Activated T-cell treated with anti-CD3 and anti-CD28 coated beads, Interleukin-2, amount 50 U/mL, for 72 hours (primary cell): ENCODE results near the gene SMYD3. TPM values are rescaled to one million over a fixed set of nuclear protein-coding genes. Genes with fewer than 3 reads are reported as not detected.

Experiments
- ATAC-seq, 2 donors: fragments of 150-1000 bp; cut with Tn5 transposase; replicated peaks in 1 of 2; 2 replicates each; pipeline ENCODE4 v1.10.0; 2021; ENCODE audit warnings: moderate library complexity in 2 of 2, mild to moderate bottlenecking in 1 of 2
- DNase-seq, 2 donors: peaks; one replicate each; pipeline ENCODE4 v3.0.0; 2021 to 2022; ENCODE audit warnings: mixed read lengths in 1 of 2
- H3K27ac Mint-ChIP-seq: one replicate; pipeline ENCODE4 v1.8.0; 2022; ENCODE audit warnings: mild to moderate bottlenecking, moderate library complexity, mixed read lengths
- H3K27me3 Mint-ChIP-seq: one replicate; pipeline ENCODE4 v1.8.0; 2022; ENCODE audit warnings: low read depth, mixed read lengths
- H3K36me3 Mint-ChIP-seq, 2 donors: one replicate each; pipeline ENCODE4 v1.8.0; 2022; ENCODE audit warnings: mixed read lengths in 2 of 2, mild to moderate bottlenecking in 1 of 2; ENCODE audit not compliant: insufficient read depth in 2 of 2
- H3K4me1 Mint-ChIP-seq: one replicate; pipeline ENCODE4 v1.8.0; 2022; ENCODE audit warnings: low read depth, mixed read lengths
- H3K4me3 Mint-ChIP-seq, 2 donors: one replicate each; pipeline ENCODE4 v1.8.0; 2022; ENCODE audit warnings: mild to moderate bottlenecking in 2 of 2, mixed read lengths in 2 of 2, moderate library complexity in 2 of 2
- H3K9me3 Mint-ChIP-seq, 2 donors: one replicate each; pipeline ENCODE4 v1.8.0; 2022; ENCODE audit warnings: mixed read lengths in 2 of 2
- total RNA-seq, 2 donors: library from RNA; stranded (reverse); gene quantifications; one replicate each; pipeline ENCODE4 v1.2.3, GENCODE V29; 2022

The SMYD3 gene
- 10 to 100 TPM; 19.1 to 21.0 TPM for total RNA-seq

DNA sequence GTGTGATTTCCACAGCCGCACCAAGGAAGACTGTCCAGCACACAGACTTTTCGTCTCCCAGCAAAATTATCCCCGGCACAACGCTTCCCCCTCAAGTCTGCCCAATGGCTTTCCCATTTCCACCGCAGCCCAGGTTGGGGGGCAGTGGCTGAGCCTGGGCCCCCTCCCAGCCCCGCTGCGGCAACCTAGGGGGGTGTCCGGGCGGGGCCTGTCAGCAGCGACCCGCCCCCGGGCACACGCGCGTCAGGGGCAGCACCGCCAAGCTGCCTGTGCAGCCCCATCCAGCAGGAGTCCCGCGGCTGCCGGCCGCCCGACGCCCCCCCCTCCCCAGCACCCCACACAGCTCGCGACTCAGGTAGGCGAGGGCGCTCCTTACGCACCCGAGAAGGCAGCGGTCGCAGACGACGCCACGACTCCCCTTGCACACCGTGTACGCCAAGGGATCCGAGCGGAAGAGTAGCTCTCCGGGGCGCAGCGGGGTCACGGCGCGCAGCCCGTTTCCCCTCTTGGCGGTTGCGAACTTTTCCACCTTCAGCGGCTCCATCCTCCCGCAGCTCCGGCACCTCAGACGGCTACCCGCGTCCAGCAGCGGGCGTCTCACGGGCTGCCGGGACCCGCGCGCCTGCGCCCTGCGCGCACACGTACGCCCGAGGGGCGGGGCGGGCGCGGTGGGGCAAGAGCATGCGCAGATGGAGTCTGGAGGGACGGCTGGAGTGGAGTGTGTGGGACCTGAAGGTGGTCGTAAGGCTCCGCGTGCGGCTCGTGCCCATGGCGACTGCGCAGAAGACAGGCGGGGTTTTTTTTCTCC is at the start of gene SMYD3:
TSS of gene SMYD3 (minus strand) at position 606 of the 808 bp plus-strand sequence.
- DNase-seq (peak; percentile 83 to 86), ATAC-seq (peak; percentile 90 to 91)
- H3K9me3 Mint-ChIP-seq = no peaks in the 10 kb centered on the region
- peak within 1 kb of the TSS; percentile 84 to 99 for H3K4me3 Mint-ChIP-seq
- H3K36me3 Mint-ChIP-seq = peaks cover 0 to 2% of the 10 kb centered on the region in 2 donors
- peaks cover 37% of the 10 kb centered on the region for H3K4me1 Mint-ChIP-seq
- no peaks in the 10 kb centered on the region for H3K27me3 Mint-ChIP-seq
- peak within 1 kb of the TSS; percentile 91 for H3K27ac Mint-ChIP-seq

DNA sequence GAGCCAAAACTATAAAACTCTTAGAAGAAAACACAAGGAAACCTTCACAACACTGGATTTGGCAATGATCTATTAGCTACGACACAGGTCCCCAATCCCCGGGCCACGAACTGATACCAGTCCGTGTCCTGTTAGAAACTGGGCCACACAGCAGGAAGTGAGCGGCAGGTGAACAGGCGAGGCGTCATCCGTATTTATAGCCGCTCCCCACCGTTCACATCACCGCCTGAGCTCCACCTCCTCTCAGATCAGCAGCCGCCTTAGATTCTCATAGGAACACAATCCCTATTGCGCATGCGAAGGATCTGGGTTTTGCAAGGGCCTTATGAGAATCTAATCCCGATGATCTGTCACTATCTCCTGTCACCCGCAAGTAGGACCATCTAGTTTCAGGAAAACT is 47.1 kb upstream of the SMYD3 start:
- no peaks in the 10 kb centered on the region for H3K9me3 Mint-ChIP-seq
- peaks cover 5 to 31% of the 10 kb centered on the region in 2 donors for H3K36me3 Mint-ChIP-seq
- no peaks in the 10 kb centered on the region for H3K27me3 Mint-ChIP-seq
- no peak overlapping the region for H3K4me3 Mint-ChIP-seq
- no peaks in the 10 kb centered on the region for H3K4me1 Mint-ChIP-seq
- ATAC-seq (no peak), DNase-seq (no peak)
- H3K27ac Mint-ChIP-seq = no peak overlapping the region

DNA sequence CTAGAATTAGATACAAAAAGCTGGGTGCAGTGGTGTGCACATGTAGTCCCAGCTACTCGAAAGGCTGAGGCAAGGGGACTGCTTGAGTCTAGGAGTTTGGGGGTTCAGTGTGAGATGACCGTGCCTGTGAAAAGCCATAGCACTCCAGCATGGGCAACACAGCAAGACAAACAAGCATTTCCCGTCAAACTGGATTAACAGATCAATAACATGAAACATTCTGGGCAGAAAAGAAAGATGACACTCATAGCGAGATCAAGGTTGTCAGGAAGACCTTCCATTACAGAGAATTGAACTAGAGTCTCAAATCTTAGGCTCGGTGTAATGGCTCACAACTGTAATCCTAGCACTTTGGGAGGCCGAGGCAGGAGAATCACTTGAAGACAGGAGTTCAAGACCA is 45.0 kb upstream of the SMYD3 start:
- Mint-ChIP-seq H3K36me3 (peaks cover 5 to 29% of the 10 kb centered on the region in 2 donors), H3K27me3 (no peaks in the 10 kb centered on the region), H3K9me3 (no peaks in the 10 kb centered on the region), H3K4me1 (peaks cover 5% of the 10 kb centered on the region), H3K4me3 (no peak overlapping the region), H3K27ac (no peak overlapping the region)
- ATAC-seq (no peak), DNase-seq (no peak)

DNA sequence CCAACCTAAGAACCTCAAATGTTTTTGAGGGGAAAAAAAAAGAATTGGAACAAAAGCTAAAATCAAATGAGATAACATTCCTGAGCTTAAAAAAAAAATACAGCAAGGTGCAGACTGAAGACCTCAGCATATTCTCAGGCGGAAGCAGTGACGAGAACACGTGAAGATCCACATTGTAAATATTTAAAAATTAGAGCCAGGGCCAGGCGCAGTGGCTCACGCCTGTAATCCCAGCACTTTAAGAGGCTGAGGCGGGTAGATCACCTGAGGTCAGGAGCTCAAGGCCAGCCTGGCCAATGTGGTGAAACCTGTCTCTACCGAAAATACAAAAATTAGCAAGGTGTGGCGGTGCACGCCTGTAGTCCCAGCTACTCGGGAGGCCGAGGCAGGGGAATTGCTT is 43.3 kb upstream of the SMYD3 start:
- H3K4me1 Mint-ChIP-seq = peaks cover 5% of the 10 kb centered on the region
- DNase-seq = no peak
- no peaks in the 10 kb centered on the region for H3K27me3 Mint-ChIP-seq
- H3K36me3 Mint-ChIP-seq = peaks cover 5 to 24% of the 10 kb centered on the region in 2 donors
- no peak overlapping the region for H3K27ac Mint-ChIP-seq
- ATAC-seq = no peak
- no peaks in the 10 kb centered on the region for H3K9me3 Mint-ChIP-seq
- H3K4me3 Mint-ChIP-seq = no peak overlapping the region

DNA sequence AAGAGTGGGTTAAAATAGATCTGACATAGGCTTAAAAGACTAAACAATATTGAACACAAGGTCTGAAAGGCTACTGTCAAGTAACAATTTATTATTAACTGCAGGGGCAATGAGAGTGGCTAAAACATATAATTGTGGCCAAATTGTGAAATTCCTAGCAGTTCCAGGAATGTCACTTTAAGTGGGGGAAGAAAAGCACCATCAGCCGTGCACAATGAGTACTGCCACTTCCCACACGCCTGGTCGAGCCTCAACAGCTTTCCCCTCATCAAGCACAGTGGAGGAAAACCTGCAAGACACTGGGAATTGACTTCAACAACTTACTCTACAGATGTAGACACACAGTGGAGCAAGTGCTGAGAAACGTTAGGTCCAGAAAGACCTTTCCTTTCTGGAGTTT is 42.6 kb upstream of the SMYD3 start:
- ATAC-seq = no peak
- no peak overlapping the region for H3K4me3 Mint-ChIP-seq
- H3K27ac Mint-ChIP-seq = no peak overlapping the region
- peaks cover 5 to 18% of the 10 kb centered on the region in 2 donors for H3K36me3 Mint-ChIP-seq
- DNase-seq = no peak
- H3K27me3 Mint-ChIP-seq = no peaks in the 10 kb centered on the region
- peaks cover 5% of the 10 kb centered on the region for H3K4me1 Mint-ChIP-seq
- no peaks in the 10 kb centered on the region for H3K9me3 Mint-ChIP-seq

DNA sequence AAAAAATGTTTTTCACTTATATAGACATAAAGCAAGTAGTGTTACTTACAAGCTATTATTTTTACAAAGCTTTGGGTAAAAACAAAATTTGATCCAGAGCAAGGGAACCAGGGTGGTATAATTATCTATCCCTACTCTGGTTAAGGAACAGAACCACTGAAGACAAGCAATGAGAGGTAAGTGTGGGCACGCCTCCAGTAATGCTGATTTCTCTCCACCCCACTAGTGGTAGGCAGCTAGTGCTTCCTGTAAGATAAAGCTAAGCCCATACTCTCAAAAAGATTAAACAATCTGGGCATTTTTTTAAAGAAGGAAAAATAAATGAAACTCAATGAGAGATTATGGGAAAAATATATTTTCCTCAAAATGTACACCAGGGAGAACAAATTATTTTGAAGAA is 36.9 kb upstream of the SMYD3 start:
- DNase-seq (no peak), ATAC-seq (no peak)
- peaks cover 2 to 12% of the 10 kb centered on the region in 2 donors for H3K36me3 Mint-ChIP-seq
- no peak overlapping the region for H3K4me3 Mint-ChIP-seq
- H3K9me3 Mint-ChIP-seq = no peaks in the 10 kb centered on the region
- H3K27me3 Mint-ChIP-seq = no peaks in the 10 kb centered on the region
- peaks cover 5% of the 10 kb centered on the region for H3K4me1 Mint-ChIP-seq
- no peak overlapping the region for H3K27ac Mint-ChIP-seq

DNA sequence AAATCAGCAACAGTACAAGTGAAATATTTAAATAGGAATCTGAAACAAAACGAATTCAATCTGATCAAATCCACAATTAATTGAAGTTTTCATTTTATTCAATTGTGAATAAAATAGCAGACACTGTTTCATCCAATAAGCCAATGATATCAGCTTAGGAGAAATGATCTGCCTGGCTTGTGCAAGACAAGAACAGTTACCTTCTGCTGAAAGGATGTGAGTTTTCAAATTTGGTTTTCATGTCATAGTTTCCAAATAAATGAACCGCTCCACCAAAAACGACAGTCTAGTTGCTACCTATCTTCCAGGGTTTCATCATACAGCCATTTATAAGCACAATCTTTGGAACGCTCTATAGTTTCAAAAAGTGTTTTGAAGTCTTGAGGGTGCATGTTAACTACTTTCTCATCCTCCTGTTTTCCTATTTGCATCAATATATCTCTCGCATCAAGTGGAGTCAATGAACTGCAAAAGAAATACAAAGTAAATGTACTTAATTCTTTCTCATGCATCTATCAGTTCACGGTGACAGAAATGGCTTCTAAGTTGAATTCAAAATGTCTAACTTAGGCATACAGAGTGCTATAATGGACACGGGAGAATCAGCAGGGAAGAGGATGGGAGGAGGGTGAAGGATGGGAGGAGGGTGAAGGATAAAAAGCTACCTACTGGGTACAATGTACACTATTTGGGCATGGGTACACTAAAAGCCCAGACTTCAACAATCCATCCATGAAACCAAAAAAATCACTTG is 33.8 kb upstream of the SMYD3 start:
- Mint-ChIP-seq H3K9me3 (no peaks in the 10 kb centered on the region), H3K36me3 (peaks cover 2 to 5% of the 10 kb centered on the region in 2 donors), H3K4me1 (no peaks in the 10 kb centered on the region), H3K4me3 (no peak overlapping the region), H3K27me3 (no peaks in the 10 kb centered on the region), H3K27ac (no peak overlapping the region)
- ATAC-seq = no peak
- no peak for DNase-seq

DNA sequence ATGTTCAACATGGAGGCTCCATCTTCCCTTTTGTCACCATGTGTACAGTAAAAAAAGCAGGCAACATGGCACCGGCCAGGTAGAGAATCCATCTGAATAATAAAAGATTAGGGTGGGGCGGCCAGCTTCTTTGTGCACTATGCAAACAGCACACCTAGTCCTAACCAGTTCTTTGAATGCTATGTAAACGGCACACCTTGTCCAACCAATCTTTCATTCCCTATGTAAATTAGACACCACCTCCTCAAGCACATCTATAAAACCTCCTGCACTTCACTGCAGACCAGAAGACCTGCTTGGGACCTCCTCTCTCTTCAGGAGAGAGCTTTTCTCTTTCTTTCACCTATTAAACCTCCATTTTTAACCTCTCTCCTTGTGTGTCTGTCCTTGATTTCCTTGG is 30.8 kb upstream of the SMYD3 start:
- no peaks in the 10 kb centered on the region for H3K4me1 Mint-ChIP-seq
- H3K27me3 Mint-ChIP-seq = no peaks in the 10 kb centered on the region
- no peak for DNase-seq
- H3K4me3 Mint-ChIP-seq = no peak overlapping the region
- no peak overlapping the region for H3K27ac Mint-ChIP-seq
- no peak for ATAC-seq
- H3K36me3 Mint-ChIP-seq = peaks cover 0 to 4% of the 10 kb centered on the region in 2 donors
- H3K9me3 Mint-ChIP-seq = no peaks in the 10 kb centered on the region

DNA sequence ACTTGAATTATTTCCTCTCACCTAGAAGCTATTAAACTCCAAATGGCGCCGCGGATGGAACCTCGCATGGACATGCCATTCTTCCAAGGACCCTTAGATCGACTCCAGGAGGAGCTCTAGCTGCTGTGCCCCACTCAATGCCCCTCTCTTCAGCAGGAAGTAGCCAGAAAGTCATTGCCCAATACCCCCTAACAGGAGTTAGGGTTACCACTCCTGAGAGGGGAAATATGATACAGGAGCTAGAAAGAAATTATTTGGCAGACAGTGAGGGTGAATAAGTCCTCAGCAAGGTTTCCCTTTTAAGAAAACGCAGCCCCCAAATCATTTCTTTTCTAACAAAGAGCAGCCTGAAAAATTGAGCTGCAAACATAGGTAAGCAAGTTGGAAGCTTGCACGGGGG is 30.4 kb upstream of the SMYD3 start:
- H3K36me3 Mint-ChIP-seq = peaks cover 0 to 4% of the 10 kb centered on the region in 2 donors
- H3K4me3 Mint-ChIP-seq = no peak overlapping the region
- H3K9me3 Mint-ChIP-seq = no peaks in the 10 kb centered on the region
- no peaks in the 10 kb centered on the region for H3K4me1 Mint-ChIP-seq
- no peaks in the 10 kb centered on the region for H3K27me3 Mint-ChIP-seq
- DNase-seq (no peak), ATAC-seq (no peak)
- H3K27ac Mint-ChIP-seq = no peak overlapping the region

DNA sequence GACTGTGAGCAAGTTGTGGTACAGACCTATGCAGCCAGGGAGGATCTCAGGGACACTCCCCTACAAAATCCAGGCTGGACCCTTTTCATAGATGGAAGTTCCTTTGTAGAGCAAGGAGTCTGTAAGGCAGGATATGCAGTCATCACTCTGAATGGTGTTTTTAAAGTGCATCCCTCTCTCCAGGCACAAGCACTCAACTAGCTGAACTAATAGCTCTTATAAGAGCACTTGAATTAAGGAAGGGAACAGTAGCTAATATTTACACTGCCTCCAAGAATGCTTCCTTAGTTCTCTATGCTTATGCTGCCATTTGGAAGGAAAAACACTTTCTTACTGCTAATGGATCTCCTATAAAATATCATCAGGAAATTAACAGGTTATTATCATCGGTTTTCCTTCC is 27.0 kb upstream of the SMYD3 start:
- peaks cover 3% of the 10 kb centered on the region in 2 donors for H3K36me3 Mint-ChIP-seq
- no peak overlapping the region for H3K4me3 Mint-ChIP-seq
- H3K27ac Mint-ChIP-seq = no peak overlapping the region
- ATAC-seq (no peak), DNase-seq (no peak)
- H3K4me1 Mint-ChIP-seq = no peaks in the 10 kb centered on the region
- H3K27me3 Mint-ChIP-seq = no peaks in the 10 kb centered on the region
- peaks cover 2% of the 10 kb centered on the region in 2 donors for H3K9me3 Mint-ChIP-seq

DNA sequence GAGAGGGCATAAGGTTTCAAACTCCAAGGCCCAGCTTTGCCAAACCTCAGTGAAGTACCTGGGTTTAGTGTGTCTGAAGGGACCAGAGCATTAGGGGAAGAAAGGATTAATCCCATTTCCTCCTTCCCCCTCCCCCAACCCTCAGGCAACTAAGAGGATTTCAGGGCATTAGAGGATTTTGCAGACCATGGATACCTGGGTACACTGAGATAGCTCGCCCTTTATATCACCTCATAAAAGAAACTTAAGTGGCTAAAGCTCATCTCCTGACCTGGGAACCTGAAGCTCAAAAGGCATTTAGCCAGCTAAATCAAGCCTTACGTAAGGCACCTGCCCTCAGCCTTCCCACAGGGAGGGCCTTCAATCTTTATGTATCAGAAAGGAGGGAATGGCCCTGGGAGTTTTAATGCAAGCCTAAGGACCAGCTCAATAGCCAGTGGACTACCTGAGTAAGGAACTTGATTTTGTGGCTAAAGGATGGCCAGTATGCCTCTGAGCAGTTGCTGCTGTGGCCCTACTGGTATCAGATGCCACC is 26.4 kb upstream of the SMYD3 start:
- no peak overlapping the region for H3K4me3 Mint-ChIP-seq
- no peaks in the 10 kb centered on the region for H3K27me3 Mint-ChIP-seq
- no peak overlapping the region for H3K27ac Mint-ChIP-seq
- no peak for DNase-seq
- H3K36me3 Mint-ChIP-seq = peaks cover 3% of the 10 kb centered on the region in 2 donors
- H3K4me1 Mint-ChIP-seq = no peaks in the 10 kb centered on the region
- H3K9me3 Mint-ChIP-seq = peaks cover 2 to 4% of the 10 kb centered on the region in 2 donors
- ATAC-seq = no peak

DNA sequence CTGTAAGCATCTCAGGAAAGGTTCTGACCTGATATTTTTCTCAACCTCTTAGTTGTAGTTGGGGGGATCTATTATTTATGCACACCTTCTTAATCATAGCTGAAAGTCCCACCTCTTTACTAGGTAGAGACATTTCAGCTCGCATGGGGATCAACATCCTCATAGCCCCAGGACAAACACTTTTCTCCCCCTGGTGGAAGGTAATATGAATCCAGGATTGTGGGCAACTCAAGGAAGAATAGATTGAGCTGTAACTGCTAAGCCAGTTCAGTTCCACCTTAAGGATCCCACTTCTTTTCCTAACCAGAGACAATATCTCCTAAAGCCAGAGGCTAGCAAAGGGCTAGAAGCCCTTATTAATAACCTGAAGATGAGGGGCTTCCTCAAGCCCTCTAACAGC is 25.4 kb upstream of the SMYD3 start:
- H3K4me1 Mint-ChIP-seq = peaks cover under 1% of the 10 kb centered on the region
- no peaks in the 10 kb centered on the region for H3K27me3 Mint-ChIP-seq
- H3K27ac Mint-ChIP-seq = no peak overlapping the region
- DNase-seq = no peak
- H3K4me3 Mint-ChIP-seq = no peak overlapping the region
- ATAC-seq = no peak
- H3K36me3 Mint-ChIP-seq = peaks cover 3% of the 10 kb centered on the region in 2 donors
- peaks cover 2 to 4% of the 10 kb centered on the region in 2 donors for H3K9me3 Mint-ChIP-seq

DNA sequence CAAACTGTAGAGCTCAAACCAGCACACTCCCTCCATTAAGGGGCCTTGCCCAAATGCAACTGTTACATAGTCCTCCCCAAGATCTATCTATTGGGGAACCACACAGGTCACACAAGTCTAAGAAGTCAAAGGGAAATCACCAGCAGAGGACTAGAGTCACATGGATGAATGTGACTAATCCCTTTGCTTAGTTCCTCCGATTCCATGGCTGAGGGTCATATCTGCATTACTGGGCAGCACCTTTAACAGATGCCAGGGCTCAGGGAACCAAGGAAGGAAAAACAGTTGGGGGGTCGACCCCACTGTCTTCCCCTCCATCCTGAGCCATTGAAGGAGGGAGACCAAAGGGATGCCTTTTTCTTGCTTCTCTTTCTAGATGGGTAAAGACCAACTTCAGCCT is 23.4 kb upstream of the SMYD3 start:
- no peak for DNase-seq
- H3K27ac Mint-ChIP-seq = no peak overlapping the region
- no peak for ATAC-seq
- H3K4me1 Mint-ChIP-seq = peaks cover 6% of the 10 kb centered on the region
- peaks cover 2 to 4% of the 10 kb centered on the region in 2 donors for H3K9me3 Mint-ChIP-seq
- H3K36me3 Mint-ChIP-seq = peaks cover 3% of the 10 kb centered on the region in 2 donors
- no peaks in the 10 kb centered on the region for H3K27me3 Mint-ChIP-seq
- no peak overlapping the region for H3K4me3 Mint-ChIP-seq
